SKM-1 (cell line): ENCODE data around the gene EPHA3.

ENCODE experiments used
- DNase-seq: peaks from one replicate; lab custom pipeline; 2025; ENCODE audit not compliant: unreplicated experiment; lab: John Stamatoyannopoulos, UW

EPHA3 gene

DNA sequence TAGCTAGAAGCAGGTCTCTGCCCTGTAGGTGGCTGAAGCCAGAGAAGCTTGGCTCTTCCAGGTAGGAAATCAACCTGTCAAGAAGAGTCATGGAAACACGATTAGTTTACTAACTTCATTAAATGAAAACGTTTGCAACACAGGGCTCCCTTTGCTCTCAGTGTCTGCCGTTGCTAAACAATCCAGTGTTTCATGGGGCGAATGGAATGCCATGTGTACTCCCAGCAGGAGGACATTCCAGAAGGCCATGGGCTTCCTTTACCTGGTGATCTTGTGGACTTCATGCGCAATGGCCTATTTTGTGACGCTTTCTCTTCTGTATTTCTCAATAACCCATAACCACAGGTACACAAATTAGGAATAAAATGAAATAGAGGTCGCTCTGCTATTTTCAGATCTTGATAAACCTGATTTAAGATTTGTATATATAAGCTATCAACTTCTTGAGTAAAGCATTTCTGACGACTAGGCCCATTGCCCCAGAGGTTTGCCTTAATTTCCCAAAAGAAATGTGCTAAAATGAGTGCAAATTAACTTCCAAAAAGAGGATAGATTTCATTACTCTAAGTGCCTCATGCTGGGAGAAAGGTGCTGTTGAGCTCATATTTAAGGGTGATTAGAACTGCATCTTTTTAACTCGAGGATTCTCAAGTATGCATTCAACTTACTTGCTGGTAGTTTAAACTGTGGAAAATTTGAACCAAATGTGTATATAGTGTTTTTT, 171.0 kb downstream of the EPHA3 start:
- DNase-seq = no peak

DNA sequence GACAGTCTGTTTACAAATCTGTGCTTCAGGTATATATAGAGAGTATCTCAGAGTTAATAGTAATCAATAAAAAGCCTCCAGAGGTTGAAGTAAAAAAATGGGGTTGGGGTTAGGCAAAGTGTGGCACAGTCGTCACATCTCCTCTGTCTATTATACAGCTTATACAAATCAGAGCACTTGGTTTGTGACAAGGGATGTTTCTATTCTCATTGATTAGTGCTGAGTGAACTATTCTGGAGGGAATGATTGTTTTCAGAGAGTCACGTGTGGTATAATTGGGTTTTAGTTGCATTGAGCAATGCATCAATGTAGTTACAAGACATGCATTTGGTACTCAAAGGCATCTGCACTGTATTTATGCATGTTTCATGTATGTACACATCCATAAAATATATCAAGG, 172.9 kb downstream of the EPHA3 start:
- no peak for DNase-seq

DNA sequence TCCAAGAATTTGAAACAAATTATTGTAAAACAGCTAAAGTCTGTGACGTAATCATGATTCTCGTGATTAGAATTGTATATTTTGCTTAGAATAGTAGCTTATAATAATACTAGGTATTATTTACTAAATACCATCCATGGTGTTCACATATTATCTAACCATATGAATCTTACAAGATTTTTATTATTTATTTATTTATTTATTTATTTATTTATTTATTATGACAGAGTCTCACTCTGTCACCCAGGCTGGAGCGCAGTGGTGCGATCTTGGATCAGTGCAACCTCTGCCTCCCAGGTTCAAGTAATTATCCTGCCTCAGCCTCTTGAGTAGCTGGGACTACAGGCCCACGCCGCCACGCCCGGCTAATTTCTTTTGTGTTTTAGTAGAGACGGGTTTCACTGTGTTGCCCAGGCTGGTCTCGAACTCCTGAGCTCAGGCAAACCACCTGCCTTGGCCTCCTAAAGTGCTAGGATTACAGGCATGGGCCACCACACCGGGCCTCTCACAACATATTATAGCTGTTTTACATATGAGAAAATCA, 173.5 kb downstream of the EPHA3 start:
- DNase-seq = no peak

DNA sequence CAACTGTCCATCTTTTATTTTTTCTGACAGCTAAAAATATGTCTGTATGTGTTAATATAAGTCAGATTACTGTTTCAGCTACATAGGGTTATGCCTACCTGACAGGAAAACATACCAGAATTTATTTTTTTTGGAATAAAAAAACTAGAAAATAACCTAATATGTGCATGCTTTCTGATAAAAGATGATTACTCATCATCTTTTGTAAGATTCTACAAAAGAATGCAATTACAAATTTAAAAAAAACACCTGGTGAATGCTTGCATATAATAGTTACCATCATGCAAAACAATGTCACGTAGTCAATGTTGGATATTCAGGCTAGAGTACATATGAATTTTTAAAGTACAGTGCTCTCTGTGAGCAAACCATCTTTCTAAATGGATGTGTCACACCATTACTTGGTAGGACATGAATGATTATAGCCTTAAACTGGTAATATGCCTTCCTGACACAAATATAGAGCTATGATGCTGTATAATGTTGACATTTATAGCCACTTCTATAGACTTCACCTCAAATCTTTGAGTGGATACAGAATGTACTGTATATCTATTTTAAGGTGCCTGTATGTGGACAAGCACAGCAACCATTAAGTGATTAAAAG, 180.6 kb downstream of the EPHA3 start:
- no peak for DNase-seq

DNA sequence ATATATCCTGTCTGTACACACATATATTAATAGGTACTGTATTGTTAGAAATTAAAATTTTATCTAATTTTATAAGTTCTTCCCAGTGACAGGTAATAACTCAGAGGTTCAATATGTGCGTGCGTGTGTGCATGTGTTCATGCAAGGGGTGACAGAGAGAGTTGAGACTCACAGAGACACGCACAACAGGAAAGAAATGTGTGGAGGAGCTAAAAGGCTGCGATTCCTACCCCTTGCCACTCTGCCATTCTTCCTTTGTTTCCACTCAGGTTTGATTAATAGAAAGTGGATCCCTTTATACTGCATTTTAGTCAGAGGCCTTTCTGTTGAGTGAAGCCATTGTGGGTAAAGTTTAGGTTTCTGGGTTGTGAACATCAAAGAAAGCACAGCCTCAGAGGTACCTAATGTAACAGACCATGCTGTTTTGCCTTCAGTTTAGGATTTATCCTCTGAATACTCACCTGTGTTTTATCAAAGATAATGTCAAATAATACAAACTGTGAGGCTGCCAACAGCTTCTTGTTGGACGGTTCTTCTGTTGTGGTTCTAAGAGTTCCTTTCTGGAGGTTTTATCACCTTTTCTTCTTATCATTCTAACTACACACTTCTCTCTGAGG, 182.3 kb downstream of the EPHA3 start:
- DNase-seq = no peak

DNA sequence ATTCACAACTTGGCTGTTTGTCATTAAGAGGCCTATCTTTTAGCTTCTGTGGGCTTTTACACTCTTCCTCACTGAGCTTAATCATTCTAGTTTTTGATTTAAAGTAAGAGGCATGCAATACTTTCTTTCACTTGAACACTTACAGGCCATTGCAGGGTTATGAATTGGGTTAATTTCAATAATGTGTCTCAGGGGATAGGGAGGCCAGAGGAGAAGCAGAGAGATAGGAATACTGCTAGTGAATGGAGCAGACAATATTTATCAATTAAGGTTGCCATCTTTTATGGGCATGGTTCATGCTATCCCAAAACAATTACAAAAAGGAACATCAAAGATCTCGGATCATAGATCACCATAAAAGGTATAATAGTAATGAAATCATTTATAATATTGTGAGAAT, 189.8 kb downstream of the EPHA3 start:
- DNase-seq = no peak

DNA sequence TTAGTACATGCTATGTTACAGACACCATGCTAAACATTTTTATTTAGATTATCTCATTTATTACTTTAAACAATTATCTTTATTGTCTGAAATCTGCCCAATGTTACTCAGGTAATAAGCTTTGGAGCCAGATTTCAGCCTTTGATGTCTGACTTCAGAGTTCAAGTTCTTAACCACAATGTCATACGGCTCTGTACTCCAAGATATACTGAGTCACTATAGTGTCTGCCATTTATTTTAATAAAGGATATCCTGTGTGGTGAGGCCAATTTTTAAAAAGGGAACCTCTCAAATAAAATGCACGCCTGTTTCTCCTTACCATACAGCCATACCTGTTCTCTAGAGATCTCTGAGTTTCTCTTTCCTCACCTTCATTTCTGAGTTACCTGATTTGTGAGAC, 193.1 kb downstream of the EPHA3 start:
- DNase-seq = no peak

DNA sequence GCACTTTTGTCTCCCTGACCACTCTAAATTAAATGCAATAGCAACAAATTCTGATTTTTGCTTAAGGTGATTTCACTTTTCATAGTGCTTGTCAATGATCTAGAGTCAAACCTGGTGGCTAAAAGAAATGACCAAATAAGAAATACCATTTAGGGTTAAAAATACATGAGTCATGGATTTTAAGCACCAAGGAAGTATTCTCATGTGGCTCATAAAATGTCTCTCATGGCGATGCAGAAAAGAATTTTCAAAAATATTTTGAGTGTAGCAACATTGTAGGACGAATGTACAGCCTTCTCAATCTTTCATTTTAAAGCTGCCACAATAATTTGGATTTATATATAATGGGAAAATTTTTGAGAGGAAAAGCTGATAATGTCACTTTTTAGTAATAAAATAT, 193.6 kb downstream of the EPHA3 start:
- DNase-seq = no peak

DNA sequence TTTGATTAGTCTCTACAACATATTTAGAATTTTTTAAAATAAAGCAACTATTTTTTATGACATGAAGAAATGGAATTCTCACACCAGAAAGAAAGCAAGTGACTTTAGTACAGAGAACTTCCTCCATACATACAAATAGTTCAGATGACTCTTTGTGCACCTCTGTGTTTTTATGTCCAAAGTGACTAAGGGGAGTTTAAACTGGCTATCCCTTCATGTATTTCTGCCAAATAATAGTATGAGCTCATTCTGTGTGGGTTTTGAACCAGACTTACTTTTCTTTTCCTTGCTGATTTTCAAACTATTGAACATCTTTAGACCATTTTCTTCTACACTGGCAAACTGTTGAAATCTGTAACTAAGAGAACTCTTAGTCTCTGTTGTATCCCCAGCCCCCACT, 196.3 kb downstream of the EPHA3 start:
- DNase-seq = no peak

DNA sequence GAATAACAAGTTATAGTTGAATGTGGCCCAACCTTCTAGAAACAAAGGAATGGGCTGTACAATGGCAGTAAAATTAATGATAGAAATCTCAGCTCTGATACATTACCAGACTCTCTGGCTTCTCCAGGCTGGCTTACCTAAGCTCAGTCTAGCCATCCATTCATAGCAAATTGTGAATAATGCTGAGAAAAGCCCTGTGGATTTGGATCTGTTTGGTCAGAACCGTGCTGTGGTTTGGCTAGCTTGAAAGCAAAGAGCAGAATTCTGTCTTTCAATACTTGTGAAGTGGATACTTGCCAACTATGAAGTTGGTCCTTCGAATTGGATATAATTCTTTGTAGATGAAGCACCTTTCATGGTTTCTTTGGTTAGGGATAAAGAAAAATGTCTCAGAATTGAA, 199.1 kb downstream of the EPHA3 start:
- no peak for DNase-seq

DNA sequence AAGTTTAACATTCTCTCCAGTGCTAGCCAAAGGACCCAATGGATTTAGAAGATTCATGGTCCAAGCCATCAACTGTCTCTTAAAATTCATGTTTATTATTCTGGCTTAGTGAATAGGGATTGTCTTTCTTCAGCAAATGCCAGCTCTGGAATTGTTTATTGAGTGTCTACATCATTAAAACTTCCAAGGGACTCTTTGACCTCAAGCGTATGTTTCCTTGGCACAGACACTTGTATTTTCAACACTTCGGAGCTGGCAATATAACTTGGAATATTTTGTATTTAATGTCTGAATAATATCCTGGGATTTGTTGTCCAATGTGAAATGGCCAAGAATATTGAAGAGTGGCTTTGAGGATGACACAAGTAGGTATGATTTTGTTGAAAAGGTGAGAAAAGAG, 204.2 kb downstream of the EPHA3 start:
- no peak for DNase-seq

DNA sequence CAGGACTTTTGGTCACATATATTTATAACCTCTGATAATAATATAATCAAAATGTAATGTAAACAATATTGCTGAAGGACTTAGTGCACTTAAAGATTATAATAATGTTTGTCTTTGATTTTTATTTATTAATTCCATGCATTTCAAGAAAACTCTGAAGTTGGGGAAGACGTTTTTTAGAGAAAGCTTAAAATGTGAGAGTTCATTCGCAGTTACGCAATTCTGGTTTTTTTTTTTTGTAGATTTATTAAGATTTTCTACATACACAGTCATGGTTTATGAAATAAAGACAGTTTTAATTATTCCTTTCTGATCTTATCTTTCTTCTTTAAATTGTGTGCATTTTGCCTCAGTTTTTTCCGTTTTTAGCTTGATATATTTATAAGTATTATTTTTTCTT, 204.7 kb downstream of the EPHA3 start:
- no peak for DNase-seq

DNA sequence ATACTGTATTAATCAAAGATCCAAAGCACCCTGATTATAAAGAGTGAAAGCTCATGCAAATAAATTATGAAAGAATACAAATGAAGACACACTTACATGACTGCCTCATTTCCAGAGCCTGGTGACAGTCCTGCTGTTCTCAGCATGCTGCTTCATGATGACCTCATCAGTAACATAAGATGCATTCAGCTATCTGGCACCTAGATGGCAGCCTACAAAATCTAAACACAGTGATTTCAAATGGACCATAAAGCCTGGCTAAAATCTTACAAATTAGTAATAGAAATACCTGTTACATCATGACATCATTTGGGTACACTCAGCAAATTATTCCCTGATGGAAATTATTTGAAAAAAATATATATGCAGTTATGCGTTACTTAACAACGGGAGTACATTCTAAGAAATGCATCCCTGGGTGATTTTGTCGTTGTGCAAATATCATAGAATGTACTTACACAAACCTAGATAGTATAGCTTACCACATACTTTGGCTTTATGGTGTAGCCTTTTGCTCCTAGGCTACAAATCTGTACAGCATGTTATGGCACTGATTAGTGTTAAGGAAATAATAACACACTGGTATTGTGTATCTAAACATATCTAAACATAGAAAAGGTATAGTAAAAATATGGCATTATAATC, 207.2 kb downstream of the EPHA3 start:
- DNase-seq = no peak

DNA sequence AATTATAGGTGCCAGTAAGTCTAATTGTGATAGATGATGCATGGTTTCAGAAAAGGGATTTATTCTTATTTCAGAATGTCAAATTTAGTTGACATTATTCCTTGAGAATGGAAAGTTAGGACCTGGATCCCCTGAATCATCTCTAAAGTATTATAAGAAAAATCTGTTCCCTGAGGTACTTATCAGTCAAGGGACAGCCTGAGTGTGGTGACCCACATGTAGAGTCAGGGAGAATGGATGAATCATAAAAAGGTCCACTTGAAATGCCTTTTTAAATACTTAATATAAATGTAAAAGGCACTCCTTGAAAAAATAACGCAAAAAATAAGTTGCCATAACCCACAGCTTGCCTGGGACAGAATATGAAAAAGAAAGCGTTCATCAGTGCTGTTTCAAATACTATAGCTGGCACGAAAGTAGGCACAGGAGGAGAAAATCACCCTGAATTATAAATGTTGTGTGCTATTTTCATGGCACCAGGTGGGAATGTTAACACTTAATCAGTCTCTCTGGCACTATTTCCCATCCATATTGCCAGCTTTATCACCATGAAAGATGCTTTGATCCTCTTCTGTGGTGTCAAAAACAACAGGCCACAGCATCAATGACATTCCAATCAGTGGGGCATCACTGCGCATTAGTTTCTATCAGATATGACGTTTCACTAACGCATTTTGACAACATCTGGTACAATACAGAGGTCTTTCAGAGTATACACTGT, 208.5 kb downstream of the EPHA3 start:
- DNase-seq = no peak

DNA sequence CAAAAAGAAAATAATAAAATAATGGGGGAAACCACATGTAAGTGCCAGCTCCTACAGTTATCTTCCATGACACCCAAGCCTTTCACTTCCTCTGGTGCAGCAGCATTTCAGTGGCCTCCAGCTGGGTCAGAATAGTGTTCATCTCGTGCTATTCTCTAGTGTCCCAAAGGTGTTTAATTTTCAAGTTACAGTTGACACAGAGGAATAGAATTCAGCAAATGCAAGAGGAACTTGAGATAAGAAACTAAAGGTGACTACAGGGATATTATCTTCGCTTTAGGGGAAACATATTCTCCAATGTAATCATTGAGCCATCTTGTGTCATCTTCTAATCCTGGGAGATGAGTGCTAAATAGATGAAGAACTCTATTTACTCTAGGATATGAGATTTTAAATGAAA, 212.8 kb downstream of the EPHA3 start:
- no peak for DNase-seq

DNA sequence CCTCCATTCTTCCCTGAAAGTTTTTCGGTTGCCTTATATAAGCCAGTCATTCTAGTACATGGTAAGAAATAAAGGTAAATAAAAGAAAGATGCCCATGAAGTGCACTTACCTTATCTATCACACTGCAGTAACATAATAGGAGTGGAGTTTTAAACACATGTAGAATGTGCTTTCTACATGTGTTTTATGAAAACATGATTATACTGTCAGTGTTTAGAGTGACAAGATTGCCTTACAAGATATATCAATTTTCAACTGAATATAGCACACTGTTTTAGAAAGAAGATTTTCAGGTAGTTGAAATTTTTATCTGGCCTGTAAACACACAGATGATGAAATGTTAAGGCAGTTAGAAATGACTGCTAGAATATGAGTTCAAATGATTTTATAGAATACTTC, 219.6 kb downstream of the EPHA3 start:
- no peak for DNase-seq

DNA sequence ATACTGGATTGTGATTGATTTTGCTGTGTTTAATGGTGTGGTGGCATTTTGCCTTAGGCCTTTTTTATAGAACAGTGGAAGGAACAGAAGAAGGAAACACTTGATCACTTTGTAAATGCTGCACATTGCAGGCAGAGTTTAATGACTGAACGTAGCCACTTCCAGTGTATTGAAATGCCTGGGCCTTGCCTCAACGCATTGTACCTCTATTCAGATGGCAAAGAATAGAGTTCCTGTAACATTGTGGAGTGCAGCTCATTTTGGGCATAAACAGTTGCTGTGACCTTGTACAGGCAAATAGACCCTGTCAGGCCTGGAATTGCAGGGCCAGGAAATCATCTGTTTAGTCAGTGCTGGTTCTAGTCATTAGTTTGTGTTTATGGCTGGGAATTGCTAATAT, 225.0 kb downstream of the EPHA3 start:
- no peak for DNase-seq

DNA sequence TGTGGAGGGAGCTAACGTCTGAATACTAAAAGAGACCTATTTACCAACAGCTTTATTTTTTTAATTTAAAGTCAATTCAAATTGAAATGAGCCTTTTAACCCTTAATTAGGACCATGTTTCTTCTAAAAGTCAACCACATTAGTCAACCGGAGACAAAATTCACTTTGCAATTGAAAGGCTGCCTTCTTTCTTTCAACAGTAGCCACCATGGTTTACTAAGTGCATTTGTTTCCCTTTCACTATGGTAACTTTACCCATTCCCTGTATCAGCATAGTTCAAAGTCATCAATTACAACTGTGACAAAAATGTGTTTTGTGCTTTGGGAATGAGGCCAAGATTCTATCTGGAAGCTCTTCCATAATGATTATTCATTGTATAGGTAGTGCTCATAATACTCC, 225.4 kb downstream of the EPHA3 start:
- DNase-seq = no peak

DNA sequence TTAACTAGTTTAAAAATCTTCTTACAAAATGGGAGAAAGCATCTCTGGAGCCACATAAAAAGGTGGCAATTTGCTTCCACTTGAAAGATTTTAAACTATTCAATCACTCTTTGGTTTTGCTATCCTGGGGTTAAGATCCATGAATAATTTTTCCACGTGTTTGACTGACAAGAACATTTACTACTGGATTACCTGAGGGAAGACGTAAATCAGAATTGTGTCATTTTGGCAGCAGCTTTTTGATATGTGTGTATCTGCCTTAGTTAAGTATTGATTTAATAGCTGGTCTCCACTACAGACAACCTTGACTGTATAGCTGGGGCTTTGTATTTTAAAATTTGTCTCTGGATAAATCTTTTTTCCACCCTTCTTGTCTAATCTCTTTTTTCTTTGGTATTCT, 228.3 kb downstream of the EPHA3 start:
- DNase-seq = no peak

DNA sequence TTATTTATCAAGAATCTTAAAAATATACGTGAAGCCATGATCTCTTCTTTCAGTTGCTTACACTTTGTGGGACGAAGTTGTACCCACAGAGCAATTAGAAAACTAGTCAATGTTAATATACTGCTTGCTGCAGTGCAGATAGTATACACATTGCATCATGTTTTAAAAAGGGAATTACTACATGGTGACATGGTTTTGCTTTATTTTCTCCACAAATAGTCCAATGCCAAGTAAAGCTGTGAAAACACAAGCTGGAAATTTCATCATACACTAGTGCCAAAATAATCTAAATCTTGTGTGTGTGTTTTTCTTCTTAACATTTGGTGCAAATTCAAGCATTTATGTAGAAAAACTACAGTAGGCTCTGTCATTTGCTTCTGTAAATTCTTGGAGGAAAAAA, 233.0 kb downstream of the EPHA3 start:
- DNase-seq = no peak

DNA sequence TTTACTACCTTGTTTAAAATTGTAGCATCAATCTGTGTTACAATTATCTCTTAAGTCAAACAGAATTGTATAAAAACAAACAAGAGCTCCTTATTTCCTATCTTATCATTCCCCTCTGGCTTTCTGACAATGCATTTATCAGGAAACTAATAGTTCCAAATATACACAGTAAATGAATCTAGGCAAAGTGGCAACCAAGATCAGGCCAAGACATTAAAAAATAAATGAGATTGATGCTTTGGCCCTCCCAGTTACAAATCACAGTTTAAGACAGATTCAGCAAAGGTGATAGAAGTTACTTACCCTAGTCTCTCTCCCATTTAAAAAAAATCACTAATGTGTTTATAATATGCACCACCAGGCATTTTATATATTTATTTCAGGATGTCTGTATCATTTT, 236.7 kb downstream of the EPHA3 start:
- DNase-seq = no peak
